Measurements from ENCODE around the gene EVI5. TPM values are rescaled to one million over a fixed set of nuclear protein-coding genes. Genes with fewer than 3 reads are reported as not detected.
A peak's percentile ranks its signal among the peaks of the same experiment; 100 is the strongest.

The EVI5 gene
- total and polyA plus RNA-seq, 2 donors (not counting 1 experiment from before 2014, with no cell fraction given): 1.5 to 36.3 TPM

DNA sequence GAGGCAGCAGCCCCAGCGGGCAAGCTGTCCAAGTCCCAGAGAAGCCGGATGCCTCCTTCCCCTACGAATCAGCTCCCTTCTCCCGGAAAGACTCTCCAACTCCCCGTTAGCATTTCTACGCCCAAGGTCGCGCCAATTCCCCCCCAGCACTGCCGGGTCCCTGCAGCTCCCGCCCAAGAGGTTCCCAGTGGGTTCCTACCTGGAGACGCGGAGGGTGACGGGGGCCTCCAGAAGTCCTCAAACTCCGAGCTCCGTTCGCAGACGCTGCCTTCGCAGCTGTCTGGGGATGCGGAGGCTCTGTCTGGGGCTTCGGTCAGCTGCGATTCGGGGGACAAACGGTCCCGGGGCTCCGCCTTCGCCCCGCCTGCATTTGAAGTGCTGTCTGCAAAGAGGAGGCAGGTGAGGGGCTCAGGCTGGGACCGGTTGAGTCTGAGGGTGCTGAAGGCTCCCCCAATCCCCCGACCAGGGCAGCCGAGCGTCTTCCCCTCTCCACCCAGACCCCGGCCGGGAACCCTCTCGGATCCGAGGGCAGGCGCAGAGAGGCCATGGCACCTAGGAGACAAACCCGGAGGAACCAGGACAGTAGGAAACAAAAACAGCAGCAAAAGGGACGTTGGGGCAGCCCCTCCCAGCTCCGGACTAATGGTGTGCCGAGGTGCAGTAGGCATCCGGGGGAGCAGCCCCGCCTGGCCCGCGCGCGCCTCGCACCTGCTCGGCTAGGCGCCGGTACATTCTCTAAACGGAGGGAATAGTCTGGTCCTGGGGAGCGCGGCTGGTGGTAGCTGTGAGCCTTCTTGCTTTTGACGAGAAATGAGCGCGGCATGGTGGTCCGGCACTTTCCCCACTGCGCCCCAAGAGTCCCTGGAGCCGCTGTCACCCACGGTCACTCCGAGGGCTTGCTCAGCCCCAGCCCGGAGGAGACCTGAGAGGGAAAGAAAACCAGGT lies 302.0 kb downstream of the EVI5 start:
- under 1% methylated on average over 62 of the region's 62 CpGs for WGBS (ENCODE audit: insufficient coverage)
- intact Hi-C loops (cut with micrococcal nuclease): loop anchor here (10.0 kb wide), 2 partner anchors 52 to 112 kb away; no protein-coding TSS in a partner anchor
- peaks cover 32% of the 10 kb centered on the region for H3K4me1 Mint-ChIP-seq
- Histone ChIP-seq H4K20me1 (ENCODE audit: control insufficient read depth, insufficient read depth, low read length, poor library complexity, severe bottlenecking) (no peaks in the 10 kb centered on the region), H3K36me3 (replicated peaks in 1 of 2; ENCODE audit: control extremely low read depth in 1 of 2, control insufficient read depth in 1 of 2, extremely low read depth in 1 of 2, insufficient read depth in 2 of 2, low read length in 1 of 2) (no peaks in the 10 kb centered on the region), H3K4me1 (ENCODE audit: control insufficient read depth in 2 of 2, insufficient read depth in 2 of 2, low read length in 2 of 2) (peaks cover 31 to 40% of the 10 kb centered on the region in 2 donors), H3K27ac (ENCODE audit: low read length in 2 of 2) (no peak overlapping the region), H3K9ac (ENCODE audit: low read length) (peak overlapping the region; percentile 76), H3K4me2 (replicated peaks; ENCODE audit: low read depth, low read length, poor library complexity, severe bottlenecking) (peak overlapping the region; percentile 95), H3K79me2 (ENCODE audit: control insufficient read depth, insufficient read depth, low read length) (no peaks in the 10 kb centered on the region), H3K27me3 (replicated peaks in 1 of 4; ENCODE audit: control extremely low read depth in 1 of 4, control insufficient read depth in 3 of 4, insufficient read depth in 4 of 4, low read length in 3 of 4) (peaks cover 0 to 54% (median 19%) of the 10 kb centered on the region in 4 experiments), H3K9me3 (ENCODE audit: control extremely low read depth in 1 of 3, control insufficient read depth in 2 of 3, insufficient read depth in 1 of 3, low read length in 2 of 3) (peaks cover 0 to 13% (median 0%) of the 10 kb centered on the region in 3 donors), H2AFZ (ENCODE audit: insufficient read depth, low read depth, low read length, poor library complexity, severe bottlenecking) (peak overlapping the region; percentile 89), H3K4me3 (ENCODE audit: control extremely low read depth in 1 of 5, extremely low read depth in 1 of 5, insufficient read depth in 1 of 5, low read depth in 2 of 5, low read length in 4 of 5) (peak overlapping the region; percentile 42 to 70 (median 59))
- ChIA-PET CTCF (interaction anchor here (0.7 to 1.6 kb wide), 2 partner anchors 171 to 491 kb away, joined by 3 read pairs; no protein-coding TSS in a partner anchor), POLR2A (no interaction called here)
- no peak for ATAC-seq (ENCODE audit: low read depth)
- peak; percentile 49 for DNase-seq
- TF ChIP-seq CTCF (IDR thresholded peaks at IDR 0.05) (no peak), EZH2 (IDR thresholded peaks at IDR 0.05; ENCODE audit: borderline replicate concordance, insufficient read depth, low read depth, low read length, poor library complexity, severe bottlenecking) (no peak)
- H3K27ac Mint-ChIP-seq: peak overlapping the region; percentile 16
- peaks cover 28% of the 10 kb centered on the region for H3K27me3 Mint-ChIP-seq
- peak overlapping the region; percentile 87 for H3K4me3 Mint-ChIP-seq
- no peaks in the 10 kb centered on the region for H3K9me3 Mint-ChIP-seq (ENCODE audit: insufficient read depth)

Data from B cell (primary cell).